GM18511 (cell line): ENCODE results near the gene PFKP.
A peak's percentile ranks its signal among the peaks of the same experiment; 100 is the strongest.
"Not testable (repeated sequence)": the region's sequence is repeated elsewhere in the genome, so short reads cannot be mapped to it uniquely, and the experiment has no call there.

Experiments
- ATAC-seq: cut with Tn5 transposase; IDR thresholded peaks from one replicate; pipeline ENCODE4 v1.9.1; 2021; ENCODE audit warnings: mild to moderate bottlenecking, moderate library complexity; ENCODE audit not compliant: unreplicated experiment

The PFKP gene

GRCh38 chr10:3046981-3047547 lies 20.3 kb upstream of the PFKP start:
- ATAC-seq, result no peak

GRCh38 chr10:3047596-3047995 lies 19.8 kb upstream of the PFKP start:
- ATAC-seq, result no peak

GRCh38 chr10:3048119-3049019 lies 19.0 kb upstream of the PFKP start:
- ATAC-seq, result no peak

GRCh38 chr10:3051692-3052091 lies 15.7 kb upstream of the PFKP start:
- ATAC-seq, result no peak

- ATAC-seq, result no peak
Observed at GRCh38 chr10:3053155-3053554, 14.2 kb upstream of the PFKP start.

GRCh38 chr10:3054183-3054850 lies 13.0 kb upstream of the PFKP start:
- ATAC-seq, result no peak

- ATAC-seq, result no peak
Observed at GRCh38 chr10:3054851-3055199, 12.5 kb upstream of the PFKP start.

- no peak for ATAC-seq
Observed at GRCh38 chr10:3056280-3057037, 10.9 kb upstream of the PFKP start.

- no peak for ATAC-seq
Observed at GRCh38 chr10:3057946-3058345, 9.4 kb upstream of the PFKP start.

- ATAC-seq, result no peak
Observed at GRCh38 chr10:3059974-3060373, 7.4 kb upstream of the PFKP start.

- ATAC-seq, result no peak
Observed at GRCh38 chr10:3060481-3060889, 6.9 kb upstream of the PFKP start.

GRCh38 chr10:3061323-3061898 lies 5.9 kb upstream of the PFKP start:
- ATAC-seq, result not testable (repeated sequence)

GRCh38 chr10:3062502-3063186 lies 4.7 kb upstream of the PFKP start:
- no peak for ATAC-seq

GRCh38 chr10:3064423-3064822 lies 2.9 kb upstream of the PFKP start:
- ATAC-seq, result no peak

- no peak for ATAC-seq
Observed at GRCh38 chr10:3065622-3066021, 1.7 kb upstream of the PFKP start.

- no peak for ATAC-seq
Observed at GRCh38 chr10:3066317-3067117, 831 bp upstream of the PFKP start.

- peak; percentile 18 for ATAC-seq
Observed at GRCh38 chr10:3067859-3068179, 471 bp downstream of the PFKP start.

- peak; percentile 48 for ATAC-seq
Observed at GRCh38 chr10:3068201-3068967, 1.0 kb downstream of the PFKP start.
